PC-3 (cell line): ENCODE measurements around the gene KBTBD12. TPM values are rescaled to one million over a fixed set of nuclear protein-coding genes. Genes with fewer than 3 reads are reported as not detected.

Experiments
- ATAC-seq: fragments of 200-7000 bp; cut with Tn5 transposase; 2 replicates; pipeline ENCODE4 v1.9.1; 2020; ENCODE audit warnings: mild to moderate bottlenecking, moderate library complexity
- Bru-seq: library from RNA; stranded (reverse); fragments of 400-500 nt; gene quantifications from one replicate; lab custom pipeline; 2021; lab: Mats Ljungman, UMichigan
- BruChase-seq, 2 experiments: library from RNA; stranded (reverse); fragments of 400-500 nt; gene quantifications; one replicate each; lab custom pipeline; 2021; lab: Mats Ljungman, UMichigan
- BruUV-seq: library from RNA; stranded (reverse); fragments of 400-500 nt; replicated peaks from 2 replicates; lab custom pipeline; 2021; lab: Mats Ljungman, UMichigan
- CTCF ChIA-PET: fragments of 300-600 bp; sonication (Branson Sonifier 250); formaldehyde crosslinking; loops from one replicate; lab custom pipeline; 2022; ENCODE audit warnings: antibody characterized with exemption; lab: Charles Lee
- POLR2A ChIA-PET: fragments of 300-600 bp; sonication (Branson Sonifier 250); formaldehyde crosslinking; loops from one replicate; lab custom pipeline; 2022; ENCODE audit warnings: antibody characterized with exemption; ENCODE audit not compliant: unreplicated experiment; lab: Charles Lee
- DNase-seq: peaks from one replicate; pipeline ENCODE4 v3.0.0-alpha.2; 2015
- H2AFZ ChIP-seq: fragments of 300-600 bp; sonication (generic); 2 replicates; pipeline ENCODE4 v1.6.0; 2016; ENCODE audit warnings: antibody characterized with exemption, low read length
- H3F3A ChIP-seq: fragments of 300-600 bp; sonication (generic); one replicate; pipeline ENCODE4 v1.6.0; 2017; ENCODE audit warnings: antibody characterized with exemption, low read length, control low read depth, mild to moderate bottlenecking; ENCODE audit not compliant: unreplicated experiment
- H3K27ac ChIP-seq: fragments of 300-600 bp; sonication (generic); 2 replicates; pipeline ENCODE4 v1.5.1; 2016; ENCODE audit warnings: mild to moderate bottlenecking, low read length
- H3K27me3 ChIP-seq: fragments of 300-600 bp; sonication (generic); 2 replicates; pipeline ENCODE4 v1.6.1; 2016; ENCODE audit warnings: low read length, mixed read lengths
- H3K36me3 ChIP-seq: fragments of 300-600 bp; sonication (generic); 2 replicates; pipeline ENCODE4 v1.6.1; 2016; ENCODE audit warnings: low read depth, mixed run types, low read length, mixed read lengths
- H3K4me1 ChIP-seq: fragments of 300-600 bp; sonication (generic); 2 replicates; pipeline ENCODE4 v1.5.1; 2016; ENCODE audit warnings: low read length; ENCODE audit not compliant: insufficient read depth
- H3K4me2 ChIP-seq: fragments of 300-600 bp; sonication (generic); 2 replicates; pipeline ENCODE4 v1.6.0; 2016; ENCODE audit warnings: low read length
- H3K4me3 ChIP-seq: fragments of 300-600 bp; sonication (generic); 2 replicates; pipeline ENCODE4 v1.5.1; 2016; ENCODE audit warnings: mild to moderate bottlenecking, low read length, mixed read lengths
- H3K79me2 ChIP-seq: fragments of 300-600 bp; sonication (generic); 2 replicates; pipeline ENCODE4 v1.6.1; 2017; ENCODE audit warnings: low read length, mixed read lengths
- H3K9ac ChIP-seq: fragments of 300-600 bp; sonication (generic); 2 replicates; pipeline ENCODE4 v1.6.0; 2016; ENCODE audit warnings: mild to moderate bottlenecking, low read length
- H3K9me2 ChIP-seq: fragments of 300-600 bp; sonication (generic); replicated peaks from 2 replicates; pipeline ENCODE4 v1.6.1; 2016; ENCODE audit warnings: mixed run types, low read length, mixed read lengths
- H3K9me3 ChIP-seq: fragments of 300-600 bp; sonication (generic); 2 replicates; pipeline ENCODE4 v1.6.1; 2016; ENCODE audit warnings: low read length, mixed read lengths
- H4K20me1 ChIP-seq: fragments of 300-600 bp; sonication (generic); 2 replicates; pipeline ENCODE4 v1.6.1; 2016; ENCODE audit warnings: low read length, mixed read lengths
- CTCF ChIP-seq: fragments of 300-600 bp; sonication (generic); conservative IDR thresholded peaks from 2 replicates; pipeline ENCODE4 v1.5.1; 2017; ENCODE audit warnings: antibody characterized with exemption, low read depth, mild to moderate bottlenecking, low read length
- EZH2 ChIP-seq: fragments of 300-600 bp; sonication (generic); IDR thresholded peaks from one replicate; pipeline ENCODE4 v1.6.1; 2017; ENCODE audit warnings: antibody characterized with exemption, mild to moderate bottlenecking, low read length; ENCODE audit not compliant: unreplicated experiment
- EZH2phosphoT487 ChIP-seq: fragments of 300-600 bp; sonication (generic); IDR thresholded peaks from 2 replicates; pipeline ENCODE4 v1.6.1; 2018; ENCODE audit warnings: mild to moderate bottlenecking, antibody characterized with exemption, low read length, borderline replicate concordance
- intact Hi-C: fragments of 100-400 bp; cut with micrococcal nuclease; formaldehyde crosslinking; loops from 2 replicates; pipeline ENCODE4 v1.9.0; 2023
- long read RNA-seq: library from polyadenylated mRNA; unstranded; transcript quantifications from one replicate; pipeline ENCODE4 v2.0.0, GENCODE V29; 2021; ENCODE audit not compliant: unreplicated experiment
- total RNA-seq: library from RNA; depleted of rRNA; stranded (reverse); fragments of >200 nt; gene quantifications from 2 replicates; pipeline ENCODE4 v1.2.3, GENCODE V29; 2014; rRNA removed

Gene KBTBD12
- total RNA-seq, result not detected in 2 replicates
- percentile 4 among the genes with signal in this experiment for Bru-seq, nascent RNA
- BruChase-seq, experiment 1, labeled RNA remaining after a 6-hour chase, result percentile 2 among the genes with signal in this experiment
- percentile 4 among the genes with signal in this experiment for BruChase-seq, experiment 2, labeled RNA remaining after a 2-hour chase
- long read RNA-seq, result 0 reads

- intact Hi-C loops, result no loop called here
- H3K4me2 ChIP-seq, result peak within 1 kb of the TSS; percentile 84
- H3K4me3 ChIP-seq, result peak within 1 kb of the TSS; percentile 63
- no peaks in the 10 kb centered on the region for H3K79me2 ChIP-seq
- BruUV-seq, result no TSS peak
- H3K9me3 ChIP-seq, result no peaks in the 10 kb centered on the region
- no peak within 1 kb of the TSS for H3K27ac ChIP-seq
- H3K27me3 ChIP-seq, result no peaks in the 10 kb centered on the region
- H4K20me1 ChIP-seq, result no peaks in the 10 kb centered on the region
- ATAC-seq, result peak; percentile 18; the same call in 1 of the 2 replicates
- no peaks in the 10 kb centered on the region for H3K4me1 ChIP-seq
- no peak within 1 kb of the TSS for H3K9ac ChIP-seq
- POLR2A ChIA-PET, result no interaction called here
- no peaks in the 10 kb centered on the region for H3K36me3 ChIP-seq
- CTCF ChIA-PET, result no interaction called here
- H3F3A ChIP-seq, result no peaks in the 10 kb centered on the region
- H3K9me2 ChIP-seq, result no peaks in the 10 kb centered on the region
- DNase-seq, result no peak
- no peak for TF ChIP-seq EZH2
- TF ChIP-seq EZH2phosphoT487, result no peak
- H2AFZ ChIP-seq, result peak within 1 kb of the TSS; percentile 85
Measured at GRCh38 chr3:127915115-127915936, at the start of gene KBTBD12. TSS of gene KBTBD12 (plus strand) at chr3:127915232. CDS start at chr3:127923062, 7,830 bp downstream.

- intact Hi-C loops, result loop anchor here (5.0 kb wide), 2 partner anchors 76 to 174 kb away; no protein-coding TSS in a partner anchor
- H3F3A ChIP-seq, result no peaks in the 10 kb centered on the region
- POLR2A ChIA-PET, result no interaction called here
- no TSS peak for BruUV-seq
- no peaks in the 10 kb centered on the region for H3K9me3 ChIP-seq
- no peaks in the 10 kb centered on the region for H3K9me2 ChIP-seq
- DNase-seq (peak; percentile 56), ATAC-seq (peak; percentile 69)
- H3K9ac ChIP-seq, result no peak overlapping the region
- no peaks in the 10 kb centered on the region for H3K27me3 ChIP-seq
- TF ChIP-seq CTCF (0 out of 2 replicates have a peak, but pooled peaks have one; percentile 18), EZH2phosphoT487 (no peak), EZH2 (no peak)
- H4K20me1 ChIP-seq, result no peaks in the 10 kb centered on the region
- H3K4me1 ChIP-seq, result peaks cover 20% of the 10 kb centered on the region
- no peak overlapping the region for H2AFZ ChIP-seq
- H3K36me3 ChIP-seq, result no peaks in the 10 kb centered on the region
- no peak overlapping the region for H3K4me2 ChIP-seq
- H3K27ac ChIP-seq, result no peak overlapping the region
- CTCF ChIA-PET, result interaction anchor here (0.6 kb wide), 1 partner anchor 60 kb away, joined by 3 read pairs; no protein-coding TSS in a partner anchor
- no peaks in the 10 kb centered on the region for H3K79me2 ChIP-seq
- no peak overlapping the region for H3K4me3 ChIP-seq
Measured at GRCh38 chr3:127865941-127866340, 49.1 kb upstream of the KBTBD12 start.

- H3K9me3 ChIP-seq, result no peaks in the 10 kb centered on the region
- H3F3A ChIP-seq, result no peaks in the 10 kb centered on the region
- peaks cover 20% of the 10 kb centered on the region for H3K4me1 ChIP-seq
- H3K4me2 ChIP-seq, result peak overlapping the region; percentile 11; the same call in 1 of the 2 replicates
- no peak overlapping the region for H3K9ac ChIP-seq
- H3K79me2 ChIP-seq, result no peaks in the 10 kb centered on the region
- no peak overlapping the region for H2AFZ ChIP-seq
- H3K4me3 ChIP-seq, result no peak overlapping the region
- H3K27me3 ChIP-seq, result no peaks in the 10 kb centered on the region
- H4K20me1 ChIP-seq, result no peaks in the 10 kb centered on the region
- POLR2A ChIA-PET, result no interaction called here
- intact Hi-C loops, result loop anchor here (5.0 kb wide), 2 partner anchors 75 to 175 kb away; no protein-coding TSS in a partner anchor
- CTCF ChIA-PET, result no interaction called here
- TF ChIP-seq EZH2, result no peak
- TF ChIP-seq CTCF, result no peak
- TF ChIP-seq EZH2phosphoT487, result no peak
- H3K36me3 ChIP-seq, result no peaks in the 10 kb centered on the region
- no TSS peak for BruUV-seq
- no peak overlapping the region for H3K27ac ChIP-seq
- DNase-seq (no peak), ATAC-seq (no peak)
- no peaks in the 10 kb centered on the region for H3K9me2 ChIP-seq
Measured at GRCh38 chr3:127867412-127867811, 47.6 kb upstream of the KBTBD12 start.
